GM23248 (cell line): ENCODE results near the gene DGKH.

Experiments
- EZH2 ChIP-seq: fragments of 200-600 bp; sonication (generic); IDR thresholded peaks from 2 replicates; pipeline ENCODE4 v1.6.1; 2018; ENCODE audit warnings: antibody characterized with exemption, mild to moderate bottlenecking; ENCODE audit not compliant: insufficient read depth, poor library complexity, severe bottlenecking
- EZH2phosphoT487 ChIP-seq: fragments of 200-600 bp; sonication (generic); IDR thresholded peaks from 2 replicates; pipeline ENCODE4 v1.6.1; 2018; ENCODE audit warnings: antibody characterized with exemption, moderate library complexity, mild to moderate bottlenecking, low read depth; ENCODE audit not compliant: insufficient read depth

DNA sequence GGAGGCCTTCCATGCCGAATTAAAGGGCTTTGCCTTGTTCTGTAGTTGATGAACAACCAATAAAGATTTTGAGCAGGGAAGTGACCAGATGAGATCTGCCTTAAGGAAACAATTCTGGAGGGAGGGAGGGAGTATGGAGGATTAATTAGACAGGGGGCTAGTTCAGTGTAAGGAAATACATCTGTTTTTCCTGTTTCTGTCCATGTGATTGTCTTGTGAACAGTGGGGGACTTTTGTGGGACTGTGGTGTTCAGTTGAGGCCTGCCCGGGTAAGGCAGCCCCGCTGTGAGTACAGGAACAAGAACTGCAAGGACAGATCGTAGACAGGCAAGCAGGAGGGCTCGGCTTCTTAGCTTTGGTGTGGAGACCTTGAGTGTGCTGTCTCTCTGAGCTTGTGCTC lies 59.0 kb downstream of the DGKH start:
- TF ChIP-seq EZH2, result no peak
- no peak for TF ChIP-seq EZH2phosphoT487
